ENCODE results near the gene CCNG1. TPM values are rescaled to one million over a fixed set of nuclear protein-coding genes. Genes with fewer than 3 reads are reported as not detected.

Gene CCNG1
- total RNA-seq, 4 donors from 2014 or later, result 83.5 to 210 (median 141) TPM

GRCh38 chr5:163463063-163463435 lies 25.7 kb downstream of the CCNG1 start:
- intact Hi-C loops (cut with DNase I; ENCODE audit: low total_unique reads), result no loop called here
- Histone ChIP-seq H3K4me3 (no peak overlapping the region), H3K4me1 (peaks cover 7 to 9% of the 10 kb centered on the region in 2 donors), H3K9me3 (no peaks in the 10 kb centered on the region), H3K27me3 (no peaks in the 10 kb centered on the region), H3K27ac (no peak overlapping the region), H3K36me3 (no peaks in the 10 kb centered on the region)
- no peak for TF ChIP-seq CTCF (IDR thresholded peaks at IDR 0.05)
- TF ChIP-seq POLR2A (IDR thresholded peaks at IDR 0.05), result no peak
- DNase-seq, result no peak

GRCh38 chr5:163467682-163468081 lies 30.3 kb downstream of the CCNG1 start:
- intact Hi-C loops (cut with DNase I; ENCODE audit: low total_unique reads), result no loop called here
- Histone ChIP-seq H3K4me3 (no peak overlapping the region), H3K4me1 (no peaks in the 10 kb centered on the region), H3K27me3 (no peaks in the 10 kb centered on the region), H3K9me3 (no peaks in the 10 kb centered on the region), H3K36me3 (no peaks in the 10 kb centered on the region), H3K27ac (no peak overlapping the region)
- no peak for TF ChIP-seq CTCF (IDR thresholded peaks at IDR 0.05)
- TF ChIP-seq POLR2A (IDR thresholded peaks at IDR 0.05), result no peak
- DNase-seq, result no peak

- intact Hi-C loops (cut with DNase I; ENCODE audit: low total_unique reads), result no loop called here
- Histone ChIP-seq H3K4me3 (no peak overlapping the region), H3K4me1 (no peaks in the 10 kb centered on the region), H3K9me3 (no peaks in the 10 kb centered on the region), H3K27ac (no peak overlapping the region), H3K27me3 (no peaks in the 10 kb centered on the region), H3K36me3 (no peaks in the 10 kb centered on the region)
- no peak for DNase-seq
- TF ChIP-seq CTCF (IDR thresholded peaks at IDR 0.05), result peak in 3 of 4 experiments; percentile 7 to 45 (median 28)
- no peak for TF ChIP-seq POLR2A (IDR thresholded peaks at IDR 0.05)
Observed at GRCh38 chr5:163473635-163474243, 36.3 kb downstream of the CCNG1 start.

- no peaks in the 10 kb centered on the region for H3K9me3 ChIP-seq
- intact Hi-C loops (cut with DNase I; ENCODE audit: low total_unique reads), result no loop called here
Observed at GRCh38 chr5:163475411-163475810, 38.0 kb downstream of the CCNG1 start.

More at GRCh38 chr5:163475411-163475810, 38.0 kb downstream of the CCNG1 start:
- H3K4me1 ChIP-seq, result no peaks in the 10 kb centered on the region
- no peak overlapping the region for H3K4me3 ChIP-seq
- DNase-seq, result no peak
- H3K27me3 ChIP-seq, result no peaks in the 10 kb centered on the region
- no peak overlapping the region for H3K27ac ChIP-seq
- no peak for TF ChIP-seq CTCF (IDR thresholded peaks at IDR 0.05)
- H3K36me3 ChIP-seq, result no peaks in the 10 kb centered on the region
